GM23248 (cell line): Measurements from ENCODE around the gene NTNG1. TPM values are rescaled to one million over a fixed set of nuclear protein-coding genes. Genes with fewer than 3 reads are reported as not detected.
A peak's percentile ranks its signal among the peaks of the same experiment; 100 is the strongest.

Experiments
- DNase-seq: peaks from one replicate; pipeline ENCODE4 v3.0.0-alpha.2; 2015
- H2AFZ ChIP-seq: fragments of 200-600 bp; sonication (generic); 2 replicates; pipeline ENCODE4 v1.6.1; 2016; ENCODE audit warnings: antibody characterized with exemption
- H3F3A ChIP-seq: fragments of 200-600 bp; sonication (generic); 2 replicates; pipeline ENCODE4 v1.6.1; 2016; ENCODE audit warnings: mild to moderate bottlenecking, antibody characterized with exemption, mixed run types; ENCODE audit not compliant: insufficient read depth
- H3K27ac ChIP-seq: fragments of 200-600 bp; sonication (generic); 2 replicates; pipeline ENCODE4 v1.5.1; 2016; ENCODE audit warnings: mild to moderate bottlenecking
- H3K27me3 ChIP-seq: fragments of 200-600 bp; sonication (generic); replicated peaks from 2 replicates; pipeline ENCODE4 v1.6.1; 2016; ENCODE audit warnings: mild to moderate bottlenecking; ENCODE audit not compliant: insufficient read depth
- H3K36me3 ChIP-seq: fragments of 200-600 bp; sonication (generic); 2 replicates; pipeline ENCODE4 v1.6.1; 2016; ENCODE audit warnings: low read depth, mild to moderate bottlenecking
- H3K4me1 ChIP-seq: fragments of 200-600 bp; sonication (generic); 2 replicates; pipeline ENCODE4 v1.6.1; 2016; ENCODE audit warnings: mild to moderate bottlenecking; ENCODE audit not compliant: insufficient read depth
- H3K4me2 ChIP-seq: fragments of 200-600 bp; sonication (generic); one replicate; pipeline ENCODE4 v1.6.1; 2016; ENCODE audit warnings: mild to moderate bottlenecking; ENCODE audit not compliant: unreplicated experiment
- H3K4me3 ChIP-seq: fragments of 200-600 bp; sonication (generic); 2 replicates; pipeline ENCODE4 v1.5.1; 2016; ENCODE audit warnings: mild to moderate bottlenecking
- H3K79me2 ChIP-seq: fragments of 200-600 bp; sonication (generic); 2 replicates; pipeline ENCODE4 v1.6.1; 2016; ENCODE audit warnings: mild to moderate bottlenecking; ENCODE audit not compliant: insufficient read depth
- H3K9ac ChIP-seq: fragments of 200-600 bp; sonication (generic); 2 replicates; pipeline ENCODE4 v1.6.1; 2016; ENCODE audit warnings: mild to moderate bottlenecking
- H3K9me2 ChIP-seq: fragments of 200-600 bp; sonication (generic); 2 replicates; pipeline ENCODE4 v1.6.1; 2016; ENCODE audit warnings: mixed run types, mild to moderate bottlenecking, moderate library complexity; ENCODE audit not compliant: insufficient read depth
- H3K9me3 ChIP-seq: fragments of 200-600 bp; sonication (generic); one replicate; pipeline ENCODE4 v1.6.1; 2017; ENCODE audit warnings: low read depth
- H4K20me1 ChIP-seq: fragments of 200-600 bp; sonication (generic); 2 replicates; pipeline ENCODE4 v1.6.0; 2016; ENCODE audit not compliant: insufficient read depth
- EZH2 ChIP-seq: fragments of 200-600 bp; sonication (generic); IDR thresholded peaks from 2 replicates; pipeline ENCODE4 v1.6.1; 2018; ENCODE audit warnings: antibody characterized with exemption, mild to moderate bottlenecking; ENCODE audit not compliant: insufficient read depth, poor library complexity, severe bottlenecking
- EZH2phosphoT487 ChIP-seq: fragments of 200-600 bp; sonication (generic); IDR thresholded peaks from 2 replicates; pipeline ENCODE4 v1.6.1; 2018; ENCODE audit warnings: antibody characterized with exemption, moderate library complexity, mild to moderate bottlenecking, low read depth; ENCODE audit not compliant: insufficient read depth
- WGBS, 2 experiments: methylation state at CpG; one replicate each; pipeline ENCODE4 v1.1.6; 2015 to 2017; ENCODE audit warnings: low lambda C conversion rate in 2 of 2, low coverage in 1 of 2; ENCODE audit errors: missing lambda C conversion rate in 2 of 2; 5-methylcytosine and 5-hydroxymethylcytosine counted together
- in situ Hi-C: fragments of 300-500 bp; cut with MboI; formaldehyde crosslinking; loops from 2 replicates; pipeline ENCODE4 v1.15.0; 2020
- polyA plus RNA-seq: library from polyadenylated mRNA; unstranded; fragments of >200 nt; fragmentation: Nextera tagmentation; extraction: Ambion mirVana; gene quantifications from 2 replicates; pipeline ENCODE4 v1.2.1, GENCODE V29; 2016
- total RNA-seq: library from RNA; depleted of rRNA; stranded (reverse); fragments of >200 nt; shearing (Covaris generic); gene quantifications from 2 replicates; pipeline ENCODE4 v1.2.3, GENCODE V29; 2014

Gene NTNG1
- total and polyA plus RNA-seq, 2 experiments from 2014 or later = 14.4 to 16.0 TPM

GRCh38 chr1:107293901-107294613 is 153.2 kb downstream of the NTNG1 start:
- no peak for DNase-seq
- Histone ChIP-seq H3K4me1 (no peaks in the 10 kb centered on the region), H3K4me3 (no peak overlapping the region), H3K27ac (no peak overlapping the region), H3K9ac (no peak overlapping the region), H3K9me3 (no peaks in the 10 kb centered on the region), H3K9me2 (no peaks in the 10 kb centered on the region), H3K4me2 (no peak overlapping the region), H3K36me3 (no peaks in the 10 kb centered on the region), H2AFZ (no peak overlapping the region), H4K20me1 (no peaks in the 10 kb centered on the region), H3F3A (no peaks in the 10 kb centered on the region), H3K27me3 (no peaks in the 10 kb centered on the region), H3K79me2 (no peaks in the 10 kb centered on the region)
- TF ChIP-seq EZH2 = no peak
- WGBS, 2 experiments = 83 to 86% methylated on average over 6 of the region's 6 CpGs
- in situ Hi-C loops = no loop called here

GRCh38 chr1:107294686-107295085 is 153.8 kb downstream of the NTNG1 start:
- no peaks in the 10 kb centered on the region for H3K9me3 ChIP-seq
- 55 to 64% methylated on average over 1 of the region's 1 CpG for WGBS, 2 experiments
- no peak overlapping the region for H3K4me3 ChIP-seq
- H3K27ac ChIP-seq = no peak overlapping the region
- H4K20me1 ChIP-seq = no peaks in the 10 kb centered on the region
- no peak overlapping the region for H3K9ac ChIP-seq
- DNase-seq = peak; percentile 24
- in situ Hi-C loops = no loop called here
- H3K27me3 ChIP-seq = no peaks in the 10 kb centered on the region
- H3K4me1 ChIP-seq = no peaks in the 10 kb centered on the region
- H3K36me3 ChIP-seq = no peaks in the 10 kb centered on the region
- H2AFZ ChIP-seq = no peak overlapping the region
- H3K9me2 ChIP-seq = no peaks in the 10 kb centered on the region
- no peaks in the 10 kb centered on the region for H3F3A ChIP-seq
- H3K79me2 ChIP-seq = no peaks in the 10 kb centered on the region
- no peak for TF ChIP-seq EZH2phosphoT487
- TF ChIP-seq EZH2 = no peak
- H3K4me2 ChIP-seq = no peak overlapping the region

GRCh38 chr1:107297681-107298080 is 156.8 kb downstream of the NTNG1 start:
- Histone ChIP-seq H3K27me3 (no peaks in the 10 kb centered on the region), H3K79me2 (no peaks in the 10 kb centered on the region), H3K36me3 (no peaks in the 10 kb centered on the region), H3K9me2 (no peaks in the 10 kb centered on the region), H2AFZ (no peak overlapping the region), H4K20me1 (no peaks in the 10 kb centered on the region), H3K4me2 (no peak overlapping the region), H3K4me3 (no peak overlapping the region), H3K9ac (no peak overlapping the region), H3K9me3 (no peaks in the 10 kb centered on the region), H3K27ac (no peak overlapping the region), H3F3A (no peaks in the 10 kb centered on the region), H3K4me1 (no peaks in the 10 kb centered on the region)
- in situ Hi-C loops = no loop called here
- DNase-seq = no peak
- whole genome bisulfite sequencing, 2 experiments = 64 to 70% methylated on average over 1 of the region's 1 CpG
- TF ChIP-seq EZH2phosphoT487 (no peak), EZH2 (no peak)

GRCh38 chr1:107298526-107298925 is 157.7 kb downstream of the NTNG1 start:
- Histone ChIP-seq H3K9ac (no peak overlapping the region), H3K4me3 (no peak overlapping the region), H3K9me2 (no peaks in the 10 kb centered on the region), H3F3A (no peaks in the 10 kb centered on the region), H2AFZ (no peak overlapping the region), H3K79me2 (no peaks in the 10 kb centered on the region), H4K20me1 (no peaks in the 10 kb centered on the region), H3K4me1 (no peaks in the 10 kb centered on the region), H3K9me3 (no peaks in the 10 kb centered on the region), H3K36me3 (no peaks in the 10 kb centered on the region), H3K4me2 (no peak overlapping the region), H3K27ac (no peak overlapping the region), H3K27me3 (no peaks in the 10 kb centered on the region)
- no peak for DNase-seq
- WGBS, 2 experiments = 36 to 39% methylated on average over 1 of the region's 1 CpG
- in situ Hi-C loops = no loop called here
- TF ChIP-seq EZH2phosphoT487 = no peak
- TF ChIP-seq EZH2 = no peak
